ENCODE data around the gene PRKCG.

The PRKCG gene

DNA sequence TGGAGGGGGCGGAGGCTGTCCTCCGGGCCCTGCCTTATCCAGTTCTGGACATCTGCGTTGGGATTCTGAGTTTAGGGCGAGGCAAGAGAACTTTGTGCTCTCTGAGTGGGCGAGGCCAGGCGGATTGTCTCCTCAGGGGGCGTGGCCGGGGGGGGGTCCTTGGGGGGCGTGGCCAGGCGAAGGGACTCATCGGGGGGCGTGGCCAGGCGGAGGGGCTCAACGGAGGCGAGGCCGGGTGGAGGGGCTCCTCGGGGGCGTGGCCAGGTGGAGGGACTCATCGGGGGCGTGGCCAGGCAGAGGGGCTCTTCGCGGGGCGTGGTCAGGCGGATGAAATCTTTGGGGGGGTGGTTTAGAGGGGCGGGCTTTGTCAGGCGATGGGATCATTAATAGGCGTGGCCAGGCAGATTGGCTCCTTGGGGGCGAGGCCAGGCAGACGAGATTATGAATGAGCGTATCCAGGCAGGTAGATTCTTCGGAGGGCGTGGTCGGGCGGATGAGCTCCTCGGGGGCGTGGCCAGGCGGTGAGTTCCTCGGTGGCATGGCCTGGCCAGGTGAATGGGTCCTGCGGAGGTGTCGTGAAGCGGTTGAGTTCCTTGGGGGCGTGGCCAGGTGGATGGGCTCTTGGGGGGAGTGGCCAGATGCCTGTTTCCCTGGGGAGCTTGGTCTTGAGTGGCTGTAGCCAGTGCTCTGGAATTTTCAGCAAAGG lies 16.8 kb downstream of the PRKCG start:
- DNase-seq: no peak

DNA sequence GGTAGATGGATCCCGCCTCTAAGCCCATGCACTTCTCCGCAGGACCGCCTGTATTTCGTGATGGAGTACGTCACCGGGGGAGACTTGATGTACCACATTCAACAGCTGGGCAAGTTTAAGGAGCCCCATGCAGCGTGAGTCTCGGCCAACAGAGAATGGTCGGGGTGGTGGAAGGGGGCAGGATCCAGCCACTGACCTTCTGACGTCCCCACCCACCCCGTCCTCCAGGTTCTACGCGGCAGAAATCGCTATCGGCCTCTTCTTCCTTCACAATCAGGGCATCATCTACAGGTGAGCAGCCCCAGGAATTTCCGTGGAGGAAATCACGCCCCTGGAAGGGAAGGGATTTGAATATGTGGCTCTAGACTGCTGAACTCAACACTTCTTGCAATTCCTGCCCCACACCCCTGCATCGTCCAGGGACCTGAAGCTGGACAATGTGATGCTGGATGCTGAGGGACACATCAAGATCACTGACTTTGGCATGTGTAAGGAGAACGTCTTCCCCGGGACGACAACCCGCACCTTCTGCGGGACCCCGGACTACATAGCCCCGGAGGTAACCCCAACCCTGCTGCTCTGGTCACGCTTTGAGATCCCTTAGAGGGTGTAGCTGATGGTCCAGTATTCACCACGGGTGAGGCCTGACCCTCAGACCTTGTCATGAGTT lies 18.3 kb downstream of the PRKCG start:
- no peak for DNase-seq

DNA sequence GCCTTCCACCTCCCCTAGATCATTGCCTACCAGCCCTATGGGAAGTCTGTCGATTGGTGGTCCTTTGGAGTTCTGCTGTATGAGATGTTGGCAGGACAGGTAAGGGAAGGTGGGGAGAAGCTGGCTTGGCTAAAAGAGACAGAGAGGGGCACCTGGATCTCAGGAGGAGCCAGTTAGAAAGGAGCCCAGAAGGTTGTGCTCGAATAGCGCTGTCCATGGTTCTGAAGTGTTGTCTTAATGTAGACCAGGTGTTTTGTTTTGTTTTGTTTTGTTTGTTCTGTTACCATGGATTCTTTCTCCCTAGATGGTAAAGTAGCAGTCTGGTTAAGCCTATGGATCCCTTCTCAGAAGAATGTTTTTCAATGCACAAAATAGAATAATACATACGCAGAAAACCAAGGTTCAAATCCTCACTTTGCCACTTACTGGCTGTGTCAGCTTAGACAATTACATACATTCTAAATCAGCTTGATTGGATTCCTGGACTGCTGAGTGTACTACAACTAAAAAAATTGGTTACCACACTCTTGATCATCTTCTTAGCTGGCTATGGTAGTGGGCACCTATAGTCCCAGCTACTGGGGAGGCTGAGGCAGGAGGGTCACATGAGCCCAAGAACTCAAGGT lies 21.2 kb downstream of the PRKCG start:
- DNase-seq: peak; percentile 38 to 63 (median 57)

DNA sequence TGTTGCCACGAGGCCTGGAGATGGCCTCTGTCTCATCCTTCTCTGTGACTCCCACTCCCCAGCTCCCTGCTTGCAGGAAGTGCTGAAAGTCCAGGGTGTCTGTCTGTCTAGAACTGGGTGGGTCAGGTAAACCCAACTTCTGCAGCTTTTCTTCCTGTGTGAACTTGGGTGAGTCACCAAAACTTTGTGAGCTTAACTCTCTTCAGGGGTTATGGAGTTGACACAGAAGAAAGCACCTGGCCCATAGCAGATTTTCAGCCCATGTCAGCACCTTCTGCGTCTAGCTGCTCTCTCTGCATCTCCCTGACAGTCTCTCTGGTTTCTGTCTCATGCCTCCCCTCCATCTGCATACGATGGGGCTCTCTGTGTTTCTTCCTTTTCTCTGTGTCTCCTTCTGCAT lies 22.9 kb downstream of the PRKCG start:
- DNase-seq: no peak

DNA sequence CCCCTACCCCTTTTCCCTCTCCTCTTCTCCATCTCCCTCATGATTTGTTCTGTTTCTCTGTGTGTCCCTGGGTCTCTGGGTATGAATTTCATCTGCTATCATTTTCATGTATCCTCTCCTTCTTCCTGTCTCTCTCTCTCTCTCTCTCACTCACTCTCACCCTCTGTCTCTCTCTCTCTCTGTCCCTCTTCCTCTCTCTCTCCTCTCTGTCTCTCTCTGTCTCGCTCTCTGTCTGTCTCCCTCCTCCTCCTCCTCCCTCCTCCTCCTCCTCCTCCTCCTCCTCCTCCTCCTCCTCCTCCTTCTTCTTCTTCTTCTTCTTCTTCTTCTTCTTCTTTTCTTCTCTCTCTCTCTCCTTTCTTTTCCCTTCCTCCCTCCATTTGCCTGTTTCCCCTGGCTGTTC lies 23.8 kb downstream of the PRKCG start:
- DNase-seq: no peak

DNA sequence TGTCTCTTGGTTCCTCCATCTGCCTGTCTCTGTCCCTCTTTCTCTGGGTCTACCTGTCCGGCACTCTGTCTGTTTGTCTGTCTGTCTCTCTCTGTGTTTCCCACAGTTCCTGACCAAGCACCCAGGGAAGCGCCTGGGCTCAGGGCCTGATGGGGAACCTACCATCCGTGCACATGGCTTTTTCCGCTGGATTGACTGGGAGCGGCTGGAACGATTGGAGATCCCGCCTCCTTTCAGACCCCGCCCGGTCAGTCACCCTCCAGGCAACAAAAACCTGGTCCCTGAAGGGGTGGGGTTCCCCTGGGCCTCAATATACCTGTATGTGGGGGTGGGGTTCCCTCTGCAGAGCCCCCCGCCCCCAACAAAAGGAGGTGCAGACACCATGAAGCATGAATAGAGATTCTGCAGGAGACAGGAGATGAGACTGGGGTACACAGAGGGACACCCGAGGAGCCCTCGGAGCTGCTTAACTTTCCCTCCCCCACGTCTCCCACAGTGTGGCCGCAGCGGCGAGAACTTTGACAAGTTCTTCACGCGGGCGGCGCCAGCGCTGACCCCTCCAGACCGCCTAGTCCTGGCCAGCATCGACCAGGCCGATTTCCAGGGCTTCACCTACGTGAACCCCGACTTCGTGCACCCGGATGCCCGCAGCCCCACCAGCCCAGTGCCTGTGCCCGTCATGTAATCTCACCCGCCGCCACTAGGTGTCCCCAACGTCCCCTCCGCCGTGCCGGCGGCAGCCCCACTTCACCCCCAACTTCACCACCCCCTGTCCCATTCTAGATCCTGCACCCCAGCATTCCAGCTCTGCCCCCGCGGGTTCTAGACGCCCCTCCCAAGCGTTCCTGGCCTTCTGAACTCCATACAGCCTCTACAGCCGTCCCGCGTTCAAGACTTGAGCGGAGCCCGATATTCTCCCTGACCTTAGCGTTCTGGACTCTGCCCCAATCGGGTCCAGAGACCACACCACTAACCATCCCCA lies 24.5 kb downstream of the PRKCG start:
- peak; percentile 49 to 79 (median 67) for DNase-seq

DNA sequence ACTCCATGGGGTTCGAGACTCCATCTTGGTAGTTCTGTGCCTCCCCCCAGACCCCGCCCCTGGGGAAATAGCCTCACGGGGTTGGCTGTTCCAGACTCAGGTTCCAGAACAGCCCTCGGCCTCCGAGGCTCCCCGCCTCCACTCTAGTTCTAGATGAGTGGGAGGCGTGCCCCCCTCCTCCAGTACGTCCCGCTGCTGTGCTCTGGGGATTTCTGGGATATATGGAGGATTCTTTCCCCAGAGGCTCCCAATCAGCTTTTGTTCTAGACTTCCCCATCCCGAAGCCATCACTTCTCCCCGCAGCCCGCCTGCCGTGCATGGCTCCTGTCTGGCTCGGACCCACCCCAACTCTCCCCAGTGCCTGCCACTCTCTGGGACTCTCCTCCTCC lies 25.2 kb downstream of the PRKCG start:
- no peak for DNase-seq

DNA sequence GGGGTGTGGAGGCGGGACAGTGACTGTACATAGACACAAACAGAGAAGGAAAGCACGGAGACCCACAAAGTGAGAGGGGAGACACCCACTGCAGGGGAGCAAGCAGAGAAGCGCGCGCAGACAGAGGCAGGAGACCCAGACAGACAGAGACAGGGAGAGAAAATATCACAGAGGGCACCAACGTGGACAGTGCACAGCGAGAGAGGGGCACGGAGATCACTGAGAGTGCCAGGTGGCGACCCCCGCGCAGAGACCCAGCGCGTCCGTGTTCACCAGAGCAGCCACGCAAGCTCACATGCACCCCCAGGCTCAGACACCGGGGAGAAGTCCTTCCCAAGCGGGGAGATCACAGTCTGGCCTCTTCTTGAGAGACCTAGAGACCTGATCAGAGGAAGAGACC lies 25.7 kb downstream of the PRKCG start:
- DNase-seq: no peak

DNA sequence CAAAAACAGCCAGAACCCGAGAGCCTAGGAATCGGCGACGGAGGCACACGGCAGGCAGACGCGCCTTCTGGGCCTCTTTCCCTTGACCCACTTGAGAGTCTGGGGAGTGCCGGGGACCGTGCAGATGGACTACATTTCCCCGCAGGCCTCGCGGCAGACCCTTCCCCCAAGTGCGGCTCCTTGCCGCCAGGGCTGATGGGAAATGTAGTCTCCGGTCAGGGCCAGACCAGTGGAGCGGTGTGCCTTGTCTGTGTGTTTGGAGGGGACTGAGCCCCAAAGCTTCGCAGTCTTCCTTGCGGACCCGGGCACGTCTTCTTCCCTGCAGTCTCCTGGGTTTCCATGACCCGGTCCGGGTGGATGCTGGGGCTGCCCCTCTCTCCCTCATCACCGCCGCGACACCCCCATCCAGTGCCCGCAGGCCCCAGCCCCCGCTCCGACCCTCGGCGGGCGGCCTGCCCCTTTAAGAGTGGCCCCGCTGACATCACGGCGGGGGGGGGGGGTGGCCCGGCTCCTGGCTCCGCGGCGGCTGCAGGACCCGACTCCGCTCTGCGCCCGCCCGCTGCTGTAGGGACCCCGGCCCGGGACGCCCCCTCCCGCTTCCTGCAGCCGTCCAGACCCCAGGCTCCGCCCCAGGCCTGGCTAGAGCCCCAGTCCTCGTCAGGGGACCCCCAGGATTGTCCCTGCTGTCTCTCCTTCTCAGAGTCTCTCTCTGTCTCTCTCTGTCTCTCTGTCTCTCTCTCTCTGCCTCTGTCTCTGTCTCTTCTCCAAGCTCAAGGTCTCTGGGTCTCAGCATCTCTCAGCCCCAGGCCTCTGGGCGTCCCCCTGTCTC lies 26.3 kb downstream of the PRKCG start:
- peak; percentile 40 to 53 (median 40) for DNase-seq

DNA sequence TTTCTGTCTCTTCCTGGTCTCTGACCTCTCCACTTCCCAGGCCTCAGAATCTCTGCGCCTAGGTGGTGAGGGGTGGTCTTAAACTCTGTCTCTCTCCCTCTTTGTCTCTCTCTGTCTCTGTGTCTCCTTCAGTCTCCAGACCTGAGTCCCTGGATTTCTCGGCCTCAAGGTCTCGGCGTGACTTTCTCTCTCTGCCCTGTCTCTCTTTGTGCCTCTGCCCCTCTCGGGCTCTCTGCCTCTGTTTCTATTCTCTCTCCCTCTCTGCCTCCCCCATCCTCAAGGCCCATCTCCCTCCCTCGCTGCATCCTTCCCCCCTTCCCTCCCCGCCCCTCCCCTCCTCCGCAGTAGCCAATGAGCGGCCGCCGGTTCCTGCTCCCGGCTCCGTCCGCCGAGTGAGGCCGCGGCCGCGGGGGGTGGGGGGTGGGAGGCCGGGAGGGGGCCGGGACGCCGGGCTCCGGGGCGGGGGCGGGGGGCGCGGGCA lies 27.0 kb downstream of the PRKCG start, which contains the start of gene CACNG7:
Gene CACNG7 (plus strand): TSS at position 344 of the 481 bp plus-strand sequence. CDS start 3,554 bp downstream, outside the sequence.
- no peak for DNase-seq

DNA sequence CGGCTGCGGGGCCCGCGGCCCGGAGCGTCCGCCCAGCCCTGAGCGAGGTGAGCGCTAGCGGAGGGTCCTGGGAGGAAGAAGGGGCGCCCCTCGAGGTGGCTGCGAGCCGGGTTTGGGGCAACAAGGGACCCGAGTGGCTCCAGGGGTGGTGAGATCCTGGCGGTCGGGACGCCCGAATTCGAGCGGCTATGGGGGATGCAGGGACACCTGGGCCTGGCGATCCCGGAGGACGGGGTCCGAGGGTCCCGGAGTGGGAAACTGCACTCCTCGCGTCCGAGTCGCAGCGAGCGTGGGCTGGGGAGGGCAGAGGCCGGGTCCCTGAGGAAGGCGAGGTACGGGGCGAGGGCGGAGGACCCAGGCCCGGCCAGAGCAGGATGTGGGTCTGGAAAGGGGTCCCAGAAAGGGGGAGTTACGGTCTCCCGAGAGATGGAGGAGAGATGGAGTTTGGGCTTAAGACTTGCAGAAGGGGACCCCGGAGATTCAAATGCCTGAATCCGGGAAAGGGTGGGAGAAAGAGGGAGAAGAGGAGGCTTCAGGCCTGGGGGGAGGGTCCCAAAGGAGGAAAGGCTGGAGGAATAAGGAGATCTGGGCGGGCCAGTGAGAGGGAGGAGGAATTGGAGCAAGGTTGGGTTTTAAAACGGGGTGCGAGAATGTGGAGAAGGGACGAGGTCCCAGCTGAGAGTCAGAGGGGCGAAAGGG lies 27.6 kb downstream of the PRKCG start:
- DNase-seq: no peak

DNA sequence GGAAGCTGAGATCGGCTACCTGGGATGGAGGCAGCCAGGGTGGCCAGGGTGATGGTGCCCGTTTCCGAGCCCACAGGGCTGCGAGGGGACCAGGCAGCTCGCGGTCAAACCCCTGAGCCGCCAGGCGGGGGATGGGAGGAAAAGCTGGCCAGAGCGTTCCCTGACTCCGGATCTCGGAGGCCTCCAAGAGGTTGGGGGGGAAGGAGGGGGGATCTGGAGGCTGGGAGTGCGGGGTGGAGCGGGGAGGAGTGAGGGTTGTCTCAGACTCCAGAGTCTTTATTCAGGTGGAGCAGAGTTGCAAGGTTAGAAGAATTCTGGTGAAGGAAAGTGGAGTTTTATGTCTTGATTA lies 28.1 kb downstream of the PRKCG start:
- no peak for DNase-seq

DNA sequence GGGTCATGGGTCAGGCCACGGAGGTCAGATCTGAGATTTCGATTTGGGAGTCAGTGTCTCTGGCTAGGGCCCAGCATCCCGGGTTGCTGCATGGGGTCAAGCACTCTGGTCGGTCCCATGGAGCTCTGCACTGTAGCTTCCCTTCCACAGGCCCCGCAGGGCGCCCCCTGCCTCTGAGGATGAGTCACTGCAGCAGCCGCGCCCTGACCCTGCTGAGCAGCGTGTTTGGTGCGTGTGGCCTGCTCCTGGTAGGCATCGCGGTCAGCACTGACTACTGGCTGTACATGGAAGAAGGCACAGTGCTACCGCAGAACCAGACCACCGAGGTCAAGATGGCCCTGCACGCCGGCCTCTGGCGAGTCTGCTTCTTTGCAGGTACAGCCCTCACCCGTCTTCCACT lies 30.7 kb downstream of the PRKCG start:
- peak in 1 of 3 donors; percentile 37 for DNase-seq

DNA sequence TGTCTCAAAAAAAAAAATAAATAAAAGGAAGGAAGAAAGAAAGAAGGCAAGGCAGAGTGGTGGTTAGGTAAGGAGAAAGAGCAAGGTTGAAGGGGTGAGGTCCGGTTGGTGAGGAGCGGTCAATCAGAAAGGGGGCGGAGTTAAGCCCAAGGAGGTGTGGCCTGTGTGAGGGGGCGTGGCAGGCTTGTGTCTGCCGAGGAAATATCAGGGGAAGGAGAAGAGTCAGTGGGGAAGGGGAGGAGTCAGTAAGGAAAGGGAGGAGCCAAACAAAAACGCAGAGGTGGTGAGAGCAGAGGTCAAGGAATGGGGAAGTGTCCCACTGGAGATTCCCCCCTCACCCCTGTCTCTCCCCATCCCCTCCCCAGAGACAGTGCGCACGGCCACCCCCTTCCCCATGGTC lies 33.0 kb downstream of the PRKCG start:
- DNase-seq: peak; percentile 35 to 39 (median 36)

DNA sequence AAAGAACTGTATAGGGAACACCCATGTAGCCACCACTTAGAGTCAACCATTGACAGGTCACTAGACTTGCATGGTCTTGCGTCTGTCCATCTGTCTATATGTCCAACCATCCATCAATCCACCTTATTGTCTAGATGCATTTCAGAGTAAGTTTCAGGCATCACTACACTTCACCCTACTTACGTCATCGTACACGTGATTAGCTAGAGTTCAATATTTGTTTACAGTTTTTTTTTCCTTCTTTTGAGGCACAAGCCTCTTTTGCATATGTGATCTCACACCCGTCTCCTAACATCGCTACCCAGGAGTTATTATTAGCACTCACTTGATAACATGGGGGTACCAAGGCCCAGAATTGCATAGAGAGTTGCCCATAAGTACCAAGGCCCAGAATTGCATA lies 34.0 kb downstream of the PRKCG start:
- no peak for DNase-seq

DNA sequence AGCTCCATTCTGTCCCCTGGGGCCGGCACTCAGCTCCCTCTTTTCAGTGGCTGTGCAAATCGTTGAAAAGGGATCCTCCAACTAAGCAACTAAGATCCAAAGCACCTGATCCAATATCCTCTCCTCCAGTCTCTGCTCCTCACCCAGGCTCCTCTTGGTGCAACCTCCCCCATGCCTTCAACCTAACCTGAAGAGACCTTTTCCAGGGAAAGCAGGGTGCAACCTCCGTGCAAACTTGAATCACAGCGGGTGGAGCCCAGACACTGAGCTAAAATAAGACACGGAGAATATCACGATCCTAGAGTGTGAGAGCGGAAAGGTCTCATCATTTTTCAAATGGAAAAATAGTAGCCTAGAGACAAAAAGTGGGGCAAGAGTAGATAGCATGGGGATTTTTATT lies 35.4 kb downstream of the PRKCG start:
- no peak for DNase-seq

DNA sequence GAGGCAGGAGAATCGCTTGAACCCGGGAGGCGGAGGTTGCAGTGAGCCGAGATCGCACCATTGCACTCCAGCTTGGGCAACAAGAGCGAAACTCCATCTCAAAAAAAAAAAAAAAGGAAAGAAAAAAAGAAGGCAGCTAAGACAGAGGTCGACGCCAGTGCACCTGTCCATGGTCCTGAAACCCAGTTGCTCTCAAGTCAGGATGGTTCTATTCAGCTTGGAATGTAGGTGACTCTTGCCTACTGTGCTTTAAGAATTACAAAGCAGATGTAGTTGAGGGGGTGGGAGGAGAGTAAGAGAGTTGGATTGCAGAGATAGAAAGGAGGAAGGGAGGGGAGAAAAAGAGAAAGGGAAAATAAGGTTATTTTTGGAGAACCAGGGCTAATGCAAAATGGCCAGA lies 45.7 kb downstream of the PRKCG start:
- DNase-seq: peak; percentile 54 to 80 (median 71)

DNA sequence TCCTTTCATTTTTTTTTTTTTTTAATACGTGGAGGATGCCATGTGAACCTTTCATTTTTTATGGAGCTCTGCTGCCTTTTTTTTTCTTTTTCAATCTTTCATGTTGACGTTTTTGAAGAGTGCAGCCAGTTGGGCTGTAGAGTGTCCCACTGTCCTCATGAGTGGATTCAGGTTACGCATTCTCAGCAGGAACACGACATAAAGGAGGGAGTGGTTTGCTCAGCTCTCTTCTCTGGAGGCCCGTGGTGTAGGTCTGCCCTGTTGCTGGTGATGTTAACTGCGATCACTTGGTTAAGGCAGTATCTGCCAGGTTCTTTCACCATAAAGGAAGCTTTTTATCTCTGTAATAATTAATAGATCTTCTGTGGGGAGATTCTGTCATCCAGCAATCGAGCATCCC lies 54.0 kb downstream of the PRKCG start:
- DNase-seq: no peak

DNA sequence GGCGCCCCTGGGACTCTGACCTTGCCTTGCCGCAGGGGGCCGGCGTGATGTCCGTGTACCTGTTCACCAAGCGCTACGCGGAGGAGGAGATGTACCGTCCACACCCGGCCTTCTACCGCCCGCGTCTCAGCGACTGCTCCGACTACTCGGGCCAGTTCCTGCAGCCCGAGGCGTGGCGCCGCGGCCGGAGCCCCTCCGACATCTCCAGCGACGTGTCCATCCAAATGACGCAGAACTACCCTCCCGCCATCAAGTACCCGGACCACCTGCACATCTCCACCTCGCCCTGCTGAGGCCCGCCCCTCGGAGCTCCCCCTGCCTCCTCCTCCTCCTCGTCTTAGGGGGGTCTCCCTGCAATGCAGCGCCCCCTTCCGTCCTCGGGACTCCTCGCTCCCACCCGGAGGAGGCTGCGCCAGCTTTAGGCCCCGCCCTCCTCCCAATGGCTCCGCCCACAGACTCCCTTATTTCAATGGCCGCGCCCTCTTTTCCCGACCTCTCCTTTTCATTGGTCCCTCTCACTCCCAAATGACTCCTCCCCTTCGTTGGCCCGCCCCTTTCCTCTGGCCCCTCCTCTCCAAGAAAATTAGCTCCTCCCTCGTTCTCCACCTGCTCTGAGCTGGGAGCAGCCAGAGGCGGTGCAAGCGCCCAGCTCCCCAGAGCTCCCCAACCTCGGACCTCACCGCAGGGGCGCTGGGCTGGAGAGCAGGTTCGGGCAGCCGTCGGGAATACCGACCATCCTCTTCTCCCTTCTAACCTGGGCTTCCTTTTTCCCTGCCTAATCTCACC lies 60.2 kb downstream of the PRKCG start:
- peak; percentile 21 to 36 (median 30) for DNase-seq

DNA sequence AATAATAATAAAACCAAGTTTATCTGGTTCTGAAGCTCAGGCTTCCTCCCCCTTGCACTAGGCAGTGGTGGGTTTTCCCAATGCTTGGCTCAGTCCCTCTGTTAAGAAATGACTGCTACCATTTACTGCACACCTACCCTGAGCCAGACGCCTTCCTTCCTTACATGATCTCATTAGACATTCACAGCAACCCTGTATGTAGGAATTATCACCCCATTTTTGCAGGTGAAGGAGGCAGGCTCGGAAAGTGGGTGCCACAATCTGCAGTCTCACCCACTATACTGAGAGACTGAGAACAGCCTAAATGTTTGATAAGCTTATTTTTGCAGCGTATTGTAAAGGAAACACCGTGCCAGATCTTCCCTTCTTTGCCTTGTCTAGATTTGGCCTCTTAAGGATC lies 62.4 kb downstream of the PRKCG start:
- DNase-seq: no peak

All from suppressor macrophage treated with lipopolysaccharide for 1 hour (primary cell).